Mesendoderm (in vitro differentiated cells): ENCODE data around the gene CRISPLD2.

Source experiments
- DNase-seq: peaks from one replicate; pipeline ENCODE4 v3.0.0; 2013
- H2AK5ac ChIP-seq: 2 replicates; pipeline ENCODE4 v1.6.1; 2013; ENCODE audit warnings: low read length, inconsistent platforms
- H2BK120ac ChIP-seq: 2 replicates; pipeline ENCODE4 v1.6.1; 2013; ENCODE audit warnings: low read depth, mild to moderate bottlenecking, low read length, moderate library complexity, mixed read lengths
- H2BK15ac ChIP-seq: replicated peaks from 2 replicates; pipeline ENCODE4 v1.6.1; 2013; ENCODE audit warnings: low read depth, mild to moderate bottlenecking, moderate library complexity
- H2BK5ac ChIP-seq: 2 replicates; pipeline ENCODE4 v1.6.1; 2013; ENCODE audit warnings: low read length, inconsistent platforms
- H3K18ac ChIP-seq: 2 replicates; pipeline ENCODE4 v1.6.1; 2013; ENCODE audit warnings: mild to moderate bottlenecking, low read length, mixed read lengths
- H3K23ac ChIP-seq: one replicate; pipeline ENCODE4 v1.6.1; 2013; ENCODE audit warnings: low read length
- H3K27ac ChIP-seq: 2 replicates; pipeline ENCODE4 v1.5.1; 2013; ENCODE audit warnings: low read depth, mild to moderate bottlenecking, inconsistent platforms, low read length, moderate library complexity
- H3K27me3 ChIP-seq: 2 replicates; pipeline ENCODE4 v1.6.1; 2013; ENCODE audit warnings: low read length, control low read depth, mild to moderate bottlenecking, inconsistent platforms; ENCODE audit not compliant: insufficient read depth, poor library complexity
- H3K36me3 ChIP-seq: 2 replicates; pipeline ENCODE4 v1.6.1; 2013; ENCODE audit warnings: low read length, inconsistent platforms; ENCODE audit not compliant: control insufficient read depth, insufficient read depth
- H3K4ac ChIP-seq: one replicate; pipeline ENCODE4 v1.6.1; 2013; ENCODE audit warnings: low read depth, mild to moderate bottlenecking, low read length, moderate library complexity
- H3K4me1 ChIP-seq: 2 replicates; pipeline ENCODE4 v1.6.1; 2013; ENCODE audit warnings: low read depth, low read length, inconsistent platforms; ENCODE audit not compliant: control insufficient read depth
- H3K4me2 ChIP-seq: 2 replicates; pipeline ENCODE4 v1.6.1; 2013; ENCODE audit warnings: low read length
- H3K4me3 ChIP-seq: 2 replicates; pipeline ENCODE4 v1.5.1; 2013; ENCODE audit warnings: mild to moderate bottlenecking, low read length
- H3K56ac ChIP-seq: one replicate; pipeline ENCODE4 v1.6.1; 2013; ENCODE audit warnings: low read length
- H3K79me1 ChIP-seq: 2 replicates; pipeline ENCODE4 v1.6.1; 2013; ENCODE audit warnings: low read length, inconsistent platforms
- H3K79me2 ChIP-seq: 2 replicates; pipeline ENCODE4 v1.6.1; 2013; ENCODE audit warnings: mild to moderate bottlenecking, low read length; ENCODE audit not compliant: control insufficient read depth, insufficient read depth
- H3K9ac ChIP-seq: 2 replicates; pipeline ENCODE4 v1.6.1; 2013; ENCODE audit warnings: low read length, inconsistent platforms
- H4K5ac ChIP-seq: one replicate; pipeline ENCODE4 v1.6.1; 2013; ENCODE audit warnings: low read length
- H4K8ac ChIP-seq: one replicate; pipeline ENCODE4 v1.6.1; 2013; ENCODE audit warnings: low read depth, mild to moderate bottlenecking, control low read depth, low read length, moderate library complexity
- WGBS: extraction: QIAGEN DNeasy Blood & Tissue Kit; methylation state at CpG from one replicate; pipeline ENCODE4 v1.1.7; 2013; ENCODE audit warnings: low lambda C conversion rate, missing lambda C conversion rate; ENCODE audit not compliant: insufficient coverage; ENCODE audit errors: extremely low coverage; 5-methylcytosine and 5-hydroxymethylcytosine counted together

CRISPLD2 gene

GRCh38 chr16:84887207-84887606, 67.4 kb downstream of the CRISPLD2 start:
- Histone ChIP-seq H2BK5ac (no peak overlapping the region), H3K4me3 (no peak overlapping the region), H3K36me3 (no peaks in the 10 kb centered on the region), H3K9ac (no peak overlapping the region), H3K79me2 (no peaks in the 10 kb centered on the region), H3K27ac (no peak overlapping the region), H3K4me2 (no peak overlapping the region), H3K4me1 (peaks cover 10% of the 10 kb centered on the region), H3K23ac (no peak overlapping the region), H3K4ac (no peak overlapping the region), H3K18ac (no peak overlapping the region), H3K56ac (no peak overlapping the region), H3K27me3 (no peaks in the 10 kb centered on the region), H2BK120ac (no peak overlapping the region), H2AK5ac (no peak overlapping the region), H4K8ac (no peak overlapping the region), H2BK15ac (no peak overlapping the region), H4K5ac (no peak overlapping the region), H3K79me1 (no peaks in the 10 kb centered on the region)
- DNase-seq = no peak
- WGBS = no CpG with 5 or more reads among the region's 15 CpGs

GRCh38 chr16:84888450-84888849, 68.7 kb downstream of the CRISPLD2 start:
- no peak overlapping the region for H3K9ac ChIP-seq
- no peak overlapping the region for H3K56ac ChIP-seq
- no peak overlapping the region for H4K8ac ChIP-seq
- no peak overlapping the region for H4K5ac ChIP-seq
- H3K4me3 ChIP-seq = no peak overlapping the region
- DNase-seq = no peak
- no peaks in the 10 kb centered on the region for H3K79me1 ChIP-seq
- H3K4me1 ChIP-seq = peaks cover 10% of the 10 kb centered on the region
- H2AK5ac ChIP-seq = no peak overlapping the region
- no peak overlapping the region for H2BK15ac ChIP-seq
- no peaks in the 10 kb centered on the region for H3K36me3 ChIP-seq
- no peaks in the 10 kb centered on the region for H3K27me3 ChIP-seq
- no peak overlapping the region for H2BK5ac ChIP-seq
- no peak overlapping the region for H2BK120ac ChIP-seq
- H3K27ac ChIP-seq = no peak overlapping the region
- no peak overlapping the region for H3K18ac ChIP-seq
- H3K23ac ChIP-seq = no peak overlapping the region
- no peak overlapping the region for H3K4ac ChIP-seq
- no peaks in the 10 kb centered on the region for H3K79me2 ChIP-seq
- H3K4me2 ChIP-seq = no peak overlapping the region
- no CpG with 5 or more reads among the region's 7 CpGs for WGBS

GRCh38 chr16:84889066-84889465, 69.3 kb downstream of the CRISPLD2 start:
- Histone ChIP-seq H2AK5ac (no peak overlapping the region), H3K9ac (no peak overlapping the region), H3K4me3 (no peak overlapping the region), H2BK15ac (no peak overlapping the region), H3K36me3 (no peaks in the 10 kb centered on the region), H2BK120ac (no peak overlapping the region), H3K27me3 (no peaks in the 10 kb centered on the region), H3K79me2 (no peaks in the 10 kb centered on the region), H4K5ac (no peak overlapping the region), H3K23ac (no peak overlapping the region), H3K79me1 (no peaks in the 10 kb centered on the region), H3K18ac (no peak overlapping the region), H2BK5ac (no peak overlapping the region), H3K4ac (no peak overlapping the region), H3K4me1 (peaks cover 10% of the 10 kb centered on the region), H4K8ac (no peak overlapping the region), H3K27ac (no peak overlapping the region), H3K4me2 (no peak overlapping the region), H3K56ac (no peak overlapping the region)
- no peak for DNase-seq
- WGBS = no CpG with 5 or more reads among the region's 12 CpGs

- H4K5ac ChIP-seq = no peak overlapping the region
- no peaks in the 10 kb centered on the region for H3K27me3 ChIP-seq
- no peaks in the 10 kb centered on the region for H3K36me3 ChIP-seq
- H3K4me1 ChIP-seq = no peaks in the 10 kb centered on the region
- no peaks in the 10 kb centered on the region for H3K79me1 ChIP-seq
- no peak overlapping the region for H2BK15ac ChIP-seq
- H3K4me3 ChIP-seq = no peak overlapping the region
- H2BK120ac ChIP-seq = no peak overlapping the region
- DNase-seq = no peak
- H3K9ac ChIP-seq = no peak overlapping the region
- no peak overlapping the region for H3K18ac ChIP-seq
- no peak overlapping the region for H3K4ac ChIP-seq
- H3K79me2 ChIP-seq = no peaks in the 10 kb centered on the region
- no peak overlapping the region for H2AK5ac ChIP-seq
- no peak overlapping the region for H4K8ac ChIP-seq
- WGBS = no CpG with 5 or more reads among the region's 9 CpGs
- no peak overlapping the region for H3K27ac ChIP-seq
- H3K23ac ChIP-seq = no peak overlapping the region
- no peak overlapping the region for H2BK5ac ChIP-seq
- H3K56ac ChIP-seq = no peak overlapping the region
- H3K4me2 ChIP-seq = no peak overlapping the region
These were observed 70.6 kb downstream of the CRISPLD2 start for GRCh38 chr16:84890427-84890826.

GRCh38 chr16:84891149-84891795, 71.5 kb downstream of the CRISPLD2 start:
- Histone ChIP-seq H2BK5ac (no peak overlapping the region), H3K4me3 (no peak overlapping the region), H3K4me1 (no peaks in the 10 kb centered on the region), H2BK120ac (no peak overlapping the region), H3K4me2 (no peak overlapping the region), H3K27ac (no peak overlapping the region), H2BK15ac (no peak overlapping the region), H3K79me1 (no peaks in the 10 kb centered on the region), H3K56ac (no peak overlapping the region), H3K4ac (no peak overlapping the region), H3K79me2 (no peaks in the 10 kb centered on the region), H2AK5ac (no peak overlapping the region), H3K36me3 (no peaks in the 10 kb centered on the region), H3K18ac (no peak overlapping the region), H4K5ac (no peak overlapping the region), H4K8ac (no peak overlapping the region), H3K9ac (no peak overlapping the region), H3K23ac (no peak overlapping the region), H3K27me3 (no peaks in the 10 kb centered on the region)
- no CpG with 5 or more reads among the region's 17 CpGs for WGBS
- DNase-seq = no peak

GRCh38 chr16:84892097-84892496, 72.3 kb downstream of the CRISPLD2 start:
- H3K56ac ChIP-seq = no peak overlapping the region
- no peaks in the 10 kb centered on the region for H3K4me1 ChIP-seq
- no peak overlapping the region for H2BK15ac ChIP-seq
- no peak overlapping the region for H3K27ac ChIP-seq
- H4K8ac ChIP-seq = no peak overlapping the region
- no peak overlapping the region for H2BK5ac ChIP-seq
- no peak overlapping the region for H3K4me2 ChIP-seq
- H3K36me3 ChIP-seq = no peaks in the 10 kb centered on the region
- H3K23ac ChIP-seq = no peak overlapping the region
- H3K4ac ChIP-seq = no peak overlapping the region
- no peaks in the 10 kb centered on the region for H3K79me1 ChIP-seq
- H2BK120ac ChIP-seq = no peak overlapping the region
- DNase-seq = no peak
- no peak overlapping the region for H3K4me3 ChIP-seq
- H3K27me3 ChIP-seq = no peaks in the 10 kb centered on the region
- WGBS = no CpG with 5 or more reads among the region's 10 CpGs
- H3K9ac ChIP-seq = no peak overlapping the region
- H2AK5ac ChIP-seq = no peak overlapping the region
- no peak overlapping the region for H4K5ac ChIP-seq
- H3K18ac ChIP-seq = no peak overlapping the region
- H3K79me2 ChIP-seq = no peaks in the 10 kb centered on the region
